ENCODE results near the gene LDLRAD4.
"Not testable (repeated sequence)": the region's sequence is repeated elsewhere in the genome, so short reads cannot be mapped to it uniquely, and the experiment has no call there.

The LDLRAD4 gene

DNA sequence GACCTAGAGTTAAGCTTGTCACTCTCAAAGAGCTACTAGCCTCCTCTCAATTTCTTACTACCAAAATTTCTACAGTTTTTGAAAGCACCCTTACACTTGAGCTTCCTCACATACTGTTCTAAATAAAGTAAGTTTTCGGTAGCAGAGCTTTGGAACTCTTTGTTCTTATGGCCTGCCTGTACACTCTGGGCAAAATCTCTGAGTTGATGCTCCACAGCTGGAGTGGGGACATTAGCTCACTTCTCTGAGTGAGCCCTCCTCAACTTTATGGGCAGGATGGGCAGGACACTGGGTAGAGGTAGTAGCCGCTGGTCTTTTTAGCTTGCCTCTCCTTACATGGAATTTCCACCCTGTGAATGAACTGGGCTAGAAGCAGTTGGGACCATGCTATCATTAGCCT lies 380.0 kb downstream of the LDLRAD4 start:
- no peak for DNase-seq (ENCODE audit: low read depth)

GRCh38 chr18:13599031-13599430 lies 380.5 kb downstream of the LDLRAD4 start:
- DNase-seq (ENCODE audit: low read depth): no peak

DNA sequence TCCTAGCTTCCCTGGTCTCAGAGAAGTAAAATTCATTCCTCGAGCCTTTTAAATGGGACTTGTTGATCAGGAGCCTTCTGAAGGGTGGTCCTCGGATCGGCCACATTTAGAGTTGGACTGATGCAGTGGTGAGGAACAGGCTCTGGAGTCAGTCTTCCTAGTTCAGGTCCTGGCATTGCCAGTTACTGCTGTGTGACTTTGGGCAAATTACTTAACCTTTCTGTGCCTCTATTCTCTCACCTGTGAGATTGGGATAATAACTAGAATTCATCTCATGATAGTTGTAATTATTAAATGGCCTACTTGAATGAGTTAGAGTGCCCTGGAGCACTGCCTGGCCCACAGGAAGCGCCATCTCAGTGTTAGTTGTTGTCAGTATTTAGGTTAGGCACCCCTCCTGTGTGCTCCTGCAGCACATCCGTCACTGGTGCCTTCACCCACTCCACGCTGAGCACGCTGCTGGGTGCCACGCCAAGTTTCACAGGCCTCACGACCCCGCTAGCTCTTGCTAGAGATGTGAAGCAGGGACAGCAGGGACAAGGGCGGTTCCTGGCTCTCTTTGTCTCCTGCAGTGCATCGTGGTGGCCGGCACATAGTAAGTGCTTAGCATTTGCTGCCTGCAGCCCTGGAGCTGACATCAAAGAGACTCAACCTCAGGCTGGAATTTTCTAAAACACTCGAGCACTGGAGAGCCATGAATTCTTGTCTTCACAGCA lies 384.9 kb downstream of the LDLRAD4 start:
- no peak for DNase-seq (ENCODE audit: low read depth)

GRCh38 chr18:13604786-13605185 lies 386.2 kb downstream of the LDLRAD4 start:
- DNase-seq (ENCODE audit: low read depth): no peak

DNA sequence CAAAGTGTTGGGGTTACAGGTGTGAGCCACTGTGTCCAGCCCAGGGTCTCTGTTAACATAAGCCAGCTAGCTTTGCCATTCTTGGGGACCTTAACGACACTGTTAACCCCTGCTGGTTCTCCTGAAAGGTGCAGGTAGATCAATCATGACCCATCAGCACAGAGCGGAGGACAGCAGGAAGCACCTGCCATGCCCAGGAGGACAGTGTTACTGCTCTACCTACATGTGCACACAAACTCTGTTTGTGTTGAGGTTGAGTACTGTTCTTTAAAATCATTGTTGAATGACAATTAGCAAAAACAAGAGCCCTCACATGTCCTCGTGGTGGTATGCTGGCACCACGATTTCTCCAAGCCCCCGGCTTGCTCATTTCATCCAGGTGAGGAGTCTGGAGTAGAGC lies 386.9 kb downstream of the LDLRAD4 start:
- no peak for DNase-seq (ENCODE audit: low read depth)

GRCh38 chr18:13605901-13606300 lies 387.3 kb downstream of the LDLRAD4 start:
- no peak for DNase-seq (ENCODE audit: low read depth)

GRCh38 chr18:13606604-13607254 lies 388.2 kb downstream of the LDLRAD4 start:
- no peak for DNase-seq (ENCODE audit: low read depth)

DNA sequence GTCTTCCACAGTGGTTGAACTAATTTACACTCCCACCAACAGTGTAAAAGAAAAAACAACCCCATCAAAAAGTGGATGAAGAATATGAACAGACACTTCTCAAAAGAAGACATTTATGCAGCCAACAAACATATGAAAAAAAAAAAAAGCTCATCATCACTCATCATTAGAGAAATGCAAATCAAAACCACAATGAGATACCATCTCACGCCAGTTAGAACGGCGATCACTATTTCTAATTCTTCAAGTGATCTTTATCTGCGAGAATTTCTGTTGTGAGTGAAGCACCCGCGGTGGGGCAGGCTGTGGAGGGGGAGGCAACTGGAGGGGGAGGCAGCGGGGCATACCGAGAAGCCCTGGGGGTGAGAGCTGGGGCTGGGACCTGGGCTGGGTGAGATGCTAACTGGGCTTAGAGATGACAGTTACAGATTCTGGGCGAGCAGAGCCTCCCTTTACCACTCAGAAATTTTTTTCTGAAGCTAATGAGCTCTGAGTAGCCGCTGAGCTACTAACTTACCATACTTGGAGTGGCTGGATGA lies 389.5 kb downstream of the LDLRAD4 start:
- DNase-seq (ENCODE audit: low read depth): not testable (repeated sequence)

- no peak for DNase-seq (ENCODE audit: low read depth)
These were observed 390.4 kb downstream of the LDLRAD4 start for GRCh38 chr18:13608791-13609532.

DNA sequence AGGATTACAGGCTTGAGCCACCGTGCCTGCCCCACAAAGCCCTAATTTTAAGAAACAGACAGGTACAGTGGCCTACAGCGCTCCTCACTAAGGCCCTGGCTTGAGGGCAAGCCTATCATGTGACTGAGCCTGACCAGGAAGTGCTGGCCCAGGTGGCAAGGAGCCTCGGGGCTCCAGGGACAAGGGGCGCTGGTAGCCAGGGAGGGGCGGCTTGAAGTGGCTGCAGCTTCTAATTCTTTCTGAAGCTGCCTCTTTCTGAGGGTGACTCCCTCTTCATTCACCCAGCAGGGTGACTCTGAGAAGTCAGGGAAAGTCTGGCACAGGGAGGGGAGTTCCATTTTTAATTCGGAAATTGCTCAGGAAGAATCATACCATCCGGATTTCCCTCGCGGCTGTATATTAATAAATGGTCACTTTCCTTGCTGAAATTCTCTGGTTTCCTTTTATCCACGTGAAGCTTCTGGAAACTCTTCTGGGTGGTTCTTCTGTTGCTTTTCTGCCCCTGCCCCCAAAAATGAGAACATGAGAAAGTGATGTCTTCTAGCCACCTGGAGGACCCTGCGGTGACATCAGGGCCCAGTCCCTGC lies 392.1 kb downstream of the LDLRAD4 start:
- DNase-seq (ENCODE audit: low read depth): no peak

GRCh38 chr18:13611142-13611600 lies 392.6 kb downstream of the LDLRAD4 start:
- DNase-seq (ENCODE audit: low read depth): no peak

- no peak for DNase-seq (ENCODE audit: low read depth)
These were observed 393.1 kb downstream of the LDLRAD4 start for GRCh38 chr18:13611601-13612195.

- DNase-seq (ENCODE audit: low read depth): peak; percentile 64
These were observed 393.8 kb downstream of the LDLRAD4 start for GRCh38 chr18:13612196-13612997.

DNA sequence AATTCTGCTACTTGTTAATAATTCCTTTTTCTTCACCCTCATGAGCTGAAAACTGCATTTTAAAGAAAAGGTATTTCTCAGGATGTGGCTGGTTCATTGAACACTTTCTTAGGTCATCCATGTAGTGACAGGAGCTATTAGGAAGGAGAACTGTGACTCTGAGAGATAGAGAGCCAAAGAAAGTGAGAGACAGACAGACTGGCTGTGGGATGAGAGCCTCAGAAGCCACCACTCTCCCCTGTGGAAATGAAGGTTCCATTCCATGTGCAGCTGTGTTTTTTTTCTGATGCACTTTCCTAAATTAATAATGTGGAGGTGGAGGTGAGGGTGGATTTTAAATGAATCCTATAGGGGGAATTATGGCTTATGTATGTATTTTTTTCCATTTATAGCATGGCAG lies 394.5 kb downstream of the LDLRAD4 start:
- DNase-seq (ENCODE audit: low read depth): no peak

DNA sequence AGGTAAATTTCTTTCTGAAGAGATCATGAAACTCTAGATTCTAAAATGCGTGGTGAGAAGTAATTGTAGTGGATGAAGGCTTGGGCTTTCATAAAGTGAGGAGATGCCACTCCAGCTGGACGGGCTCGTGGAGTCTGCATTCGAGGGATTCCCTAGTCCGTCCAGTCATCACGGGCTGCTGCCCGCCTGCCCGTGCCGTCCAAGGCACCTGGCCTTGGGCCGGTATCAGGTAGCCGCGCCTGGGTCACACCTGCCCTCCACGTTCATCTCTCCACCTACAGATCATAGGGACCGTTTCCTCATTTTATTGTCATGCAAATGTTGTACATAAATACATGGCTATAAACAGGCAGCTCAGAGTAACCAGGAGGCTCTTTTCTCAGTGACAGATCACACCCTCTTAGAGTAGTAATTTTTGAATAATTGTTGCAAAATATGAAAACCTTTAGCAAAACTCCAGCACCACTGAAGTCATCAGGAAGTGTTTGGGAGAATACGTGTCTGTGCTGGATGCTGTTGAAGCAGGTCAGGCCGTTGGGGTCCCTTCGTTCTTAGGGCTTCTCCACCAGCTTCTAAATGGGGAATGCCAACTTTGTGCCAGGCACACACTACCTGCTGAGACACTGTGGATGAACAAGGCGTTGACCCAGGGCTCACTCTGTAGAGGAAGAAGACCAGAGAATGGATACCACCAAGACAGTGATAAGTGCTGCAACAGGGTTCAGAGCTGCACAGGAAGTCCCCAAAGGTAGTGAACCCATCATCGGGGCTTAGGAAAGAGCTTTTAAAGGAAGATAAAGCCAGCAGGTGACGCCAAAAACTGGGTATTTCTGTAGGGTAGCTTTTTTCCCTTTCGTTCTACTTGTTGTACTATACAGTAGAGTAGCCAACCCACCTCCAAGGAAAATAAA lies 395.3 kb downstream of the LDLRAD4 start:
- DNase-seq (ENCODE audit: low read depth): no peak

- no peak for DNase-seq (ENCODE audit: low read depth)
These were observed 396.2 kb downstream of the LDLRAD4 start for GRCh38 chr18:13614641-13615288.

GRCh38 chr18:13615432-13615861 lies 396.9 kb downstream of the LDLRAD4 start:
- no peak for DNase-seq (ENCODE audit: low read depth)

- DNase-seq (ENCODE audit: low read depth): no peak
These were observed 397.5 kb downstream of the LDLRAD4 start for GRCh38 chr18:13616041-13616440.

- no peak for DNase-seq (ENCODE audit: low read depth)
These were observed 398.0 kb downstream of the LDLRAD4 start for GRCh38 chr18:13616525-13617035.
